ES-I3 (cell line): ENCODE results near the gene CTH.
"Not testable (repeated sequence)": the region's sequence is repeated elsewhere in the genome, so short reads cannot be mapped to it uniquely, and the experiment has no call there.

Source experiments
- H3K36me3 ChIP-seq: 2 replicates; pipeline ENCODE4 v1.6.1; 2013; ENCODE audit warnings: mild to moderate bottlenecking, low read length, control low read depth, moderate library complexity; ENCODE audit not compliant: insufficient read depth
- H3K4me1 ChIP-seq: 2 replicates; pipeline ENCODE4 v1.6.1; 2013; ENCODE audit warnings: mild to moderate bottlenecking, control low read depth, low read length; ENCODE audit not compliant: insufficient read depth
- H3K9ac ChIP-seq: 2 replicates; pipeline ENCODE4 v1.6.1; 2013; ENCODE audit warnings: low read depth, mild to moderate bottlenecking, low read length, moderate library complexity
- H3K9me3 ChIP-seq: 2 replicates; pipeline ENCODE4 v1.6.1; 2013; ENCODE audit warnings: mild to moderate bottlenecking, low read length, moderate library complexity; ENCODE audit not compliant: control insufficient read depth, insufficient read depth

Gene CTH

DNA sequence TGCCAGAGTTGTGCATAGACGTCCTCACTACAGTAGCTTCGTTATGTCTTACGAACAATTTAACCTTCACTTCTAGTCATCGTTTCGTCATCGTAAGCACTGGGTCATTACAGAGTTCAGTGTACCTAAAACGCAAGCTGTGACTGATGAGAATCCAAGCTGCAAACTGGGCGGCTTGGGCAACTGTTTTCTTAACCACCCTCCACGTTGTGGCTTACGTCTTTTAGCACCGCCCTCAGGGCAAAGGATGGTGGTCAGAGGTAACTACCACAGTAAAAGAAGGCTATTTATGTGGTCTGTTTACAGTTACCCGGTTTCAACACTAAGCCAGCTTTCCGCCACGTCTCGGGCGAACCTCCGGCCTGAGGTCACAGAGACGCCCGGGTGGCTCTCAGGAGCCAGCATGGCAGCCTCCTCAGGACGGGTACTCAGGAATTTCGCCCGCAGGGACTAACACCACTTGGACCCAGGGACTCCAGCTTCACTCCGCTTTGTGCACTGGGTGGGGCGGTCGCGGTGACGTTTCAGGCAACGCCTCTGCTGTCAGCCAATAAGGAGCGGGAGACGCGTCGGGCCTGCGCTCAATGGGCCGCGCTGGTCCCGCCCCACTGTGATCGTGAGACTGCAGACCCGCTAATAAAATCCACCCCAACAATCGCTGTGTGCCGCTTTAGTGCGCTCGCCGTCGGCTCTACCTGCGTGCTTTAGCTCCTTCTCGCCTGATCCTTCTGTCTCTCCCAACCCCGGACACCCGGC is at the start of gene CTH:
CTH (plus strand) TSS at position 665 of the 756 bp plus-strand sequence. CDS start 148 bp downstream, outside the sequence.
- no peaks in the 10 kb centered on the region for H3K9me3 ChIP-seq
- peak within 1 kb of the TSS; percentile 96 for H3K9ac ChIP-seq
- H3K36me3 ChIP-seq: peaks cover 7% of the 10 kb centered on the region; the same call in 1 of the 2 replicates
- no peaks in the 10 kb centered on the region for H3K4me1 ChIP-seq

DNA sequence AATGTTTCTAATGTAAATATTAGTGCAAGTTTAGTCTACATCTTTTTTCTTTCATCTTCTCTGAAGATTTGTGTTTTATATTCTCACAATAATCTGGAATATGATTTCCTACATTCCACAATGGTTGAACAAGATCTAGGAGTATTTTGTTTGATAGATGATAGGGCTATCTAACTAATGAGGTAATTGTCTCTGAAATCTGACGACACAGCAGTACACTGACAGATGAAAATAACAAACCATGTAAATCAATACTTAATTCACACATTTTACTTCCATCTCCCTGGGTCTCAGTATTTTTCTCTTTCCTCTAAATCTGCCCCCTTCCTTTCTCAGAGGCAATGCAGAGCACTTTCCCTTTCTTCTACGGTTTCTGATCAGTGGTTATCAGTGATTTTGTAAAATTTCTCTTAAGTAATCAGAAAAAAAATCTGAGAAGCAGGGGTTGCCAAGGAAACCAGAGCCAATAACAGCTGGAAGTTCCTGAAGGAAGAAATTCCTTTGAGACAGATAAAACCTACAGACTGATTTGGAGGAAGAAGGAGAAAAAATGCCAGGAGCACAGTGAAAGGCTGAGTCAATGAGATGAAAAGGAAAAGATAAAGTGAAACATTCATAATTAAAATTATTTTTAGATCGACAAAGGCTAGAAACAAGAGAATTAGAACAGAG is 49.2 kb upstream of the CTH start:
- H3K9me3 ChIP-seq: no peaks in the 10 kb centered on the region
- H3K36me3 ChIP-seq: no peaks in the 10 kb centered on the region
- no peak overlapping the region for H3K9ac ChIP-seq
- H3K4me1 ChIP-seq: peaks cover 4% of the 10 kb centered on the region; the same call in 1 of the 2 replicates

GRCh38 chr1:70364439-70364838 is 46.6 kb upstream of the CTH start:
- H3K9ac ChIP-seq: no peak overlapping the region
- H3K36me3 ChIP-seq: no peaks in the 10 kb centered on the region
- H3K9me3 ChIP-seq: no peaks in the 10 kb centered on the region
- peaks cover 4% of the 10 kb centered on the region; the same call in 1 of the 2 replicates for H3K4me1 ChIP-seq

DNA sequence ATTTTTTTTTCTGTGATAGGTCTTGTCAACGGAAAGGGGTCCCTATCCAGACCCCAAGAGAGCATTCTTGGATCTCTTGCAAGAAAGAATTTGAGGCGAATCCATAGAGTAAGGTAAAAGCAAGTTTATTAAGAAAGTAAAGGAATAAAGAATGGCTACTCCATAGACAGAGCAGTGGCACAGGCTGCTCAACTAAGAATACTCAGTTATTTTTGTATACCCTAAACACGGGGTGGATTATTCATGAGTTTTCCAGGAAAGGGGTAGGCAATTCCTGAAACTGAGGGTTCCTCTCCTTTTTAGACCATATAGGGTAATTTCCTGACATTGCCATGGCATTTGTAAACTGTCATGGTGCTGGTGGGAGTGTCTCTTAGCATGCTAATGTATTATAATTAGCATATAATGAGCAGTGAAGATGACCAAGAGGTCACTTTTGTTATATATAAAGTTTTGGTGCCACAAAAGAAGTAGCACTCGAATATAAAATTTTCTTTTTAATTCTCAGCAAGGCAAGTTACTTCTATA is 44.6 kb upstream of the CTH start:
- H3K9me3 ChIP-seq, H3K9ac ChIP-seq, H3K4me1 ChIP-seq, H3K36me3 ChIP-seq: not testable (repeated sequence)

DNA sequence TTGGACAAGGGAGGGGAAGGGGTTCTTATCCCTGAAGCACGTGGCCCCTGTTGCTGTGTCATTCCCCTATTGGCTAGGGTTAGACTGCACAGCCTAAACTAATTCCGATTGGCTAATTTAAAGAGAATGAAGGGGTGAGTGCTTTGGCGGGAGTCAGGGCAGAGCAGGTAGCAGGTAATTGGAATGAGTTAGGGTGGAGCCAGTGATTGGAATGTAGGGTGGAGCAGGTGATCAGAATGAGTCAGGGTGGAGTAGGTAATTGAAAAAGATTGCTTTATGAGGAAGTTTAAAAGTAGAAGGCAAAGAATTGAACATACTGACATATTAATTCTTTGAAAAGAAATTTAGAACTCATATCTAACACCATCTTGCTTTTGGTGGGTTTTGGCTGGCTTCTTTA is 44.1 kb upstream of the CTH start:
- H3K4me1 ChIP-seq, H3K36me3 ChIP-seq, H3K9ac ChIP-seq, H3K9me3 ChIP-seq: not testable (repeated sequence)

- not testable (repeated sequence) for H3K4me1 ChIP-seq, H3K9ac ChIP-seq, H3K9me3 ChIP-seq, H3K36me3 ChIP-seq
These were observed 43.7 kb upstream of the CTH start for GRCh38 chr1:70367397-70367796.

- H3K4me1 ChIP-seq: peaks cover 15% of the 10 kb centered on the region
- H3K9me3 ChIP-seq, H3K36me3 ChIP-seq, H3K9ac ChIP-seq: not testable (repeated sequence)
These were observed 39.5 kb upstream of the CTH start for GRCh38 chr1:70371586-70371985.

DNA sequence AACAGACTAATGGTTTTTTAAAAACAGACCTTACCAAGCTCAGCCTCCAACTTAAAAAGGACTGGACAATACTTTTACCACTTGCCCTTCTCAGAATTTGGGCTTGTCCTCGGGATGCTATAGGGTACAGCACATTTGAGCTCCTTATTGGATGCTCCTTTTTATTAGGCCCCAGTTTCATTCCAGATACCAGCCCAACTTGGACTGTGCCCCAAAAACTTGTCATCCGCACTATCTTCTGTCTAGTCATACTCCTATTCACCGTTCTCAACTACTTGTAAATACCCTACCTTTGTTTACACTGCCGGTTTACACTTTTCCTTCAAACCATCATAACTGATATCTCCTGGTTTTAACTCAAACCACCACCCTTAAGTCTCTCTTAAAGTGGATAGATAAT is 38.6 kb upstream of the CTH start:
- H3K36me3 ChIP-seq: no peaks in the 10 kb centered on the region
- no peak overlapping the region for H3K9ac ChIP-seq
- peaks cover 15% of the 10 kb centered on the region for H3K4me1 ChIP-seq
- no peaks in the 10 kb centered on the region for H3K9me3 ChIP-seq

DNA sequence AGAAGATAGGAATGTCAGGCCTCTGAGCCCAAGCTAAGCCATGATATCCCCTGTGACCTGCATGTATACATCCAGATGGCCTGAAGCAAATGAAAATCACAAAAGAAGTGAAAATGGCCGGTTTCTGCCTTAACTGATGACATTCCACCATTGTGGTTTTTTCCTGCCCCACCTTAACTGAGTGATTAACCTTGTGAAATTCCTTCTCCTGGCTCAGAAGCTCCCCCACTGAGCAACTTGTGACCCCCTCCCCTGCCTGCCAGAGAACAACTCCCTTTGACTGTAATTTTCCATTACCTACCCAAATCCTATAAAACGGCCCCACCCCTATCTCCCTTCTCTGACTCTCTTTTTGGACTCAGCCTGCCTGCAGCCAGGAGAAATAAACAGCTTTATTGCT is 37.5 kb upstream of the CTH start:
- H3K36me3 ChIP-seq, H3K9ac ChIP-seq, H3K9me3 ChIP-seq: not testable (repeated sequence)
- H3K4me1 ChIP-seq: peaks cover 15% of the 10 kb centered on the region

- Histone ChIP-seq H3K36me3 (no peaks in the 10 kb centered on the region), H3K9me3 (no peaks in the 10 kb centered on the region), H3K4me1 (peaks cover 15% of the 10 kb centered on the region), H3K9ac (no peak overlapping the region)
These were observed 34.9 kb upstream of the CTH start for GRCh38 chr1:70376196-70376595.

DNA sequence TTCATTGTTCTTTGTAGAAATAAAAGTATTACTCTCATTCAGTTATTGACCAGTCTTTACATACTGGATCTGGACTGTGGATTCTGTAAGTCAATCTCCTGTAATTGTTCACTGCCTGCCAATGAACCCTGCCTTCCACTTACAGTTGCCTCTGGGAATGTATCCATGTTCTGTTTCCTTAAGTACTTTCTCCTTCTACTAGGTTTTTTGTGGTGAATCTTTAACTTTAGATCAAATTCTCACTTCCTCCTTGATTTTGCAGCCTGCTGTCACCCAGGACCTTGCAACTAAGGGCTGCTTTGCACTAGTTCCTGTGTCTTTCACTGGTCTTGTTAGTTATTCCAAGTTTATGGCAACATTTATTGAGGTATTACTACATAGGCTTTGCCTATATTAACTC is 28.4 kb upstream of the CTH start:
- Histone ChIP-seq H3K9ac (no peak overlapping the region), H3K4me1 (no peaks in the 10 kb centered on the region), H3K9me3 (no peaks in the 10 kb centered on the region), H3K36me3 (no peaks in the 10 kb centered on the region)

GRCh38 chr1:70383483-70383882 is 27.6 kb upstream of the CTH start:
- H3K4me1 ChIP-seq: no peaks in the 10 kb centered on the region
- H3K9me3 ChIP-seq: no peaks in the 10 kb centered on the region

DNA sequence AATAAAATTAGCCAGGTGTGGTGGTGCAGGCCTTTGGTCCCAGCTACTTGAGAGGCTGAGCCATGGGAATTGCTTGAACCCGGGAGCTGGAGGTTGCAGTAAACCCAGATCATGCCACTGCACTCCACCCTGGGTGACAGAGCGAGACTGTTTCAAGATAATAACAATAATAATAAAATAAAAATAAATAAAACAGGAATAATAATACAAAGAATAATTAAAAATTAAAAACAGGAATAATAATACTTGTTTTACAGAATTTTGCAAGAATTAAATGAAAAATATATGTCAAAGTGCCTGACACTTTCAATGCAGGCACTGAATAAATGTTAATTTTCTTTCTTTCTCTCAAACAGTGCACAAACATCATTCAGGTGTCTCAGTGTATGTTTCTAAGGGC is 26.5 kb upstream of the CTH start:
- no peaks in the 10 kb centered on the region for H3K9me3 ChIP-seq
- no peak overlapping the region for H3K9ac ChIP-seq
- no peaks in the 10 kb centered on the region for H3K36me3 ChIP-seq
- H3K4me1 ChIP-seq: no peaks in the 10 kb centered on the region

More at GRCh38 chr1:70383483-70383882, 27.6 kb upstream of the CTH start:
- H3K36me3 ChIP-seq: no peaks in the 10 kb centered on the region
- H3K9ac ChIP-seq: no peak overlapping the region

GRCh38 chr1:70385477-70385876 is 25.6 kb upstream of the CTH start:
- Histone ChIP-seq H3K4me1 (no peaks in the 10 kb centered on the region), H3K36me3 (no peaks in the 10 kb centered on the region), H3K9me3 (no peaks in the 10 kb centered on the region), H3K9ac (no peak overlapping the region)

DNA sequence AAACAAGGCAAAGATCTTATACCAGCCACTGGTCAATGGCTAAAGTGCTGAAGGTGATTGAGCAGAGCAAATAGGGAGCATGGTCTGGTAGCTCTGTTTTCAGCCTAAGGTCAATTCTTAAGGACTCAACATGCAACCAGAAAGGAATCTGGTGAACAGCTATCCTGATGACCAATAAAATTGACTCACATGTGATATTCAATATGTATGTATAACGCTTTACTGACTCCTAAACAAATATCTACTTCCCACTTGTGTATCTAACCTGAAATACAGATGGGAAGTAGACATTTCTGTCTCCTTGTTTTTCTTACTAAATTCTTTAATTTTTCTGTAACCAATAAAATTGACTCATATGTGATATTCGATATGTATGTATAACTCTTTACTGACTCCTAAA is 24.9 kb upstream of the CTH start:
- no peaks in the 10 kb centered on the region for H3K36me3 ChIP-seq
- no peak overlapping the region for H3K9ac ChIP-seq

More for the DNA sequence above, 24.9 kb upstream of the CTH start:
- Histone ChIP-seq H3K9me3 (no peaks in the 10 kb centered on the region), H3K4me1 (no peaks in the 10 kb centered on the region)
